Esophagus (tissue), 2 donors: ENCODE data around the gene UBC. TPM values are rescaled to one million over a fixed set of nuclear protein-coding genes. Genes with fewer than 3 reads are reported as not detected.

ENCODE experiments used
- H3K27ac ChIP-seq, 2 donors: one replicate each; pipeline ENCODE4 v1.5.1; 2013; ENCODE audit warnings: low read depth in 2 of 2, mild to moderate bottlenecking in 2 of 2, inconsistent platforms in 1 of 2, low read length in 1 of 2, moderate library complexity in 1 of 2
- H3K27me3 ChIP-seq, 2 donors: one replicate each; pipeline ENCODE4 v1.6.1; 2013; ENCODE audit warnings: low read length in 2 of 2, control low read depth in 1 of 2, mild to moderate bottlenecking in 1 of 2; ENCODE audit not compliant: insufficient read depth in 2 of 2, control insufficient read depth in 1 of 2
- H3K36me3 ChIP-seq, 2 donors: one replicate each; pipeline ENCODE4 v1.6.1; 2013; ENCODE audit warnings: low read length in 1 of 2; ENCODE audit not compliant: control insufficient read depth in 2 of 2, insufficient read depth in 2 of 2
- H3K4me1 ChIP-seq, 2 donors: one replicate each; pipeline ENCODE4 v1.6.1; 2013; ENCODE audit warnings: low read length in 1 of 2; ENCODE audit not compliant: control insufficient read depth in 2 of 2, insufficient read depth in 2 of 2
- H3K4me3 ChIP-seq, 2 donors: one replicate each; pipeline ENCODE4 v1.5.1; 2013; ENCODE audit warnings: low read length in 2 of 2, mild to moderate bottlenecking in 2 of 2, low read depth in 1 of 2, moderate library complexity in 1 of 2
- H3K9me3 ChIP-seq, 2 donors: one replicate each; pipeline ENCODE4 v1.6.1; 2013; ENCODE audit warnings: mild to moderate bottlenecking in 2 of 2, low read depth in 1 of 2, low read length in 1 of 2, moderate library complexity in 1 of 2; ENCODE audit not compliant: control insufficient read depth in 2 of 2, insufficient read depth in 1 of 2
- WGBS, 2 donors: extraction: QIAGEN DNeasy Blood & Tissue Kit; methylation state at CpG; one replicate each; pipeline ENCODE4 v1.1.7; 2013; 5-methylcytosine and 5-hydroxymethylcytosine counted together
- polyA plus RNA-seq, 2 donors: library from polyadenylated mRNA; stranded (reverse); fragments of 200-250 nt; gene quantifications; one replicate each; pipeline ENCODE4 v1.2.3, GENCODE V29; 2013
- donor health status: healthy with polysubstance abuse.
- donor health status: Bipolar disorder and iron deficiency.

UBC gene
- polyA plus RNA-seq, 2 donors = 1,354 to 1,419 TPM

GRCh38 chr12:124875803-124876132 is 38.7 kb downstream of the UBC start:
- H3K4me3 ChIP-seq = no peak overlapping the region
- no peaks in the 10 kb centered on the region for H3K9me3 ChIP-seq
- H3K27me3 ChIP-seq = no peaks in the 10 kb centered on the region
- 66 to 79% methylated on average over 2 of the region's 2 CpGs for WGBS, 2 donors
- no peak overlapping the region for H3K27ac ChIP-seq
- no peaks in the 10 kb centered on the region for H3K36me3 ChIP-seq
- H3K4me1 ChIP-seq = no peaks in the 10 kb centered on the region

- Histone ChIP-seq H3K36me3 (no peaks in the 10 kb centered on the region), H3K4me1 (no peaks in the 10 kb centered on the region), H3K4me3 (no peak overlapping the region), H3K27ac (no peak overlapping the region), H3K9me3 (no peaks in the 10 kb centered on the region), H3K27me3 (no peaks in the 10 kb centered on the region)
- WGBS, 2 donors = 78 to 79% methylated on average over 13 to 14 of the region's 14 CpGs
Observed at GRCh38 chr12:124874988-124875802, 39.3 kb downstream of the UBC start.

DNA sequence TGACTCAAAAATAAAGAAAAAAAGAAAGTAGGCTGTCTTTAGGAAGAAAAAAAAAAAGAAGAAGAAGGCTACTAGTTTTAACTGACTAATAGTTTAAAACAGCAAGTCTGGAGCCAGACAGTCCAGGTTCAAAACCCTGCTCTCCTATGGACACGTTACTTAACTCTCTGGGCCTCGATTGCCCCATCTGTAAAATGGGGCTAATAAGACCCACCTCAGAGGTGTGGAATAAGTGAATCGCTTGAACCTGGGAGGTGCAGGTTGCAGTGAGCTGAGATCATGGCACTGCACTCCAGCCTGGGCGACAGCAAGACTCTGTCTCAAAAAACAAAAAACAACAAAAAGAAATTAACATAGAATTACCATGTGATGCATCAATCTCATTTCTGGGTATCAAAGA is 40.3 kb downstream of the UBC start:
- H3K36me3 ChIP-seq = no peaks in the 10 kb centered on the region
- no peak overlapping the region for H3K27ac ChIP-seq

GRCh38 chr12:124872068-124872719 is 42.3 kb downstream of the UBC start:
- WGBS, 2 donors = 79 to 87% methylated on average over 11 of the region's 11 CpGs
- no peaks in the 10 kb centered on the region for H3K27me3 ChIP-seq
- H3K4me3 ChIP-seq = no peak overlapping the region
- no peak overlapping the region for H3K27ac ChIP-seq
- H3K9me3 ChIP-seq = no peaks in the 10 kb centered on the region
- no peaks in the 10 kb centered on the region for H3K36me3 ChIP-seq
- peaks cover 0 to 8% of the 10 kb centered on the region in 2 donors for H3K4me1 ChIP-seq

More for the DNA sequence above, 40.3 kb downstream of the UBC start:
- Histone ChIP-seq H3K27me3 (no peaks in the 10 kb centered on the region), H3K4me3 (no peak overlapping the region), H3K9me3 (no peaks in the 10 kb centered on the region), H3K4me1 (peaks cover 0 to 2% of the 10 kb centered on the region in 2 donors)
- WGBS, 2 donors = 90 to 91% methylated on average over 4 of the region's 4 CpGs

DNA sequence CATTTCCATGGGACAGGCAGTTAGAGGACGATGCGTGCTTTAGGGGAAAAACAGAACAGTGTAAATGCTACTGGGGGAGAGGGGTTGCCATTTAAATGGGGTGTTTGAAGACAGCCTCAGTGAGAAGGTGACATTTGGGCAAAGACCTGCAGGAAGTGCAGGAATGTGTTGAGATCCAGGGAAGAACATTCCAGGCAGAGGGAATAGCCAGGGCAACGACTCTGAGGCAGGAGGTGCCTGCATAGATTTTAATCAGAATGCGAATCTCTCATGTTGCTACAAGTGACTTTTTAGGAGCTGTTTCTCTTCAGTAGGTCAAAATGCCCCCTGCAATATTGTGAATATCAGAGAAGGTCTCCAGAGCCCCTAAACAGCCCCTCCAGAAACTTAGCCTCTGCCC is 43.2 kb downstream of the UBC start:
- H3K9me3 ChIP-seq = no peaks in the 10 kb centered on the region
- H3K4me1 ChIP-seq = peaks cover 0 to 11% of the 10 kb centered on the region in 2 donors
- H3K27me3 ChIP-seq = no peaks in the 10 kb centered on the region
- H3K4me3 ChIP-seq = no peak overlapping the region
- no peaks in the 10 kb centered on the region for H3K36me3 ChIP-seq
- 86 to 91% methylated on average over 4 of the region's 4 CpGs for WGBS, 2 donors
- no peak overlapping the region for H3K27ac ChIP-seq

DNA sequence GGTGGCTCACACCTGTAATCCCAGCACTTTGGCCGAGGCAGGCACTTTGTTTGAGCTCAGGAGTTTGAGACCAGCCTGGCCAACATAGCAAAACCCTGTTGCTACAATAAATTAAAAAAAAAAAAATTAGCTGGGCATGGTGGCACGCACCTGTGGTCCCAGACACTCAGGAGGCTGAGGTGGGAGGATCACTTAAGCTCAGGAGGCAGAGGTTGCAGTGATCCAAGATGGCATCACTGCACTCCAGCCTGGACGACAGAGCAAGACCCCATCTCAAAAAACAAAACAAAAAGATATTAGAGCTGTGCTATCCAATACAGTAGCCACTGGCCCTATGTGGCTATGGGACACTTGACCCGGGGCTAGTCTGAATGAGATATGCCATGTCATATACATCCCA is 43.9 kb downstream of the UBC start:
- Histone ChIP-seq H3K27me3 (no peaks in the 10 kb centered on the region), H3K4me1 (peaks cover 0 to 11% of the 10 kb centered on the region in 2 donors), H3K9me3 (no peaks in the 10 kb centered on the region), H3K27ac (no peak overlapping the region), H3K36me3 (no peaks in the 10 kb centered on the region), H3K4me3 (no peak overlapping the region)
- 91 to 96% methylated on average over 4 of the region's 4 CpGs for WGBS, 2 donors

GRCh38 chr12:124869059-124869665 is 45.3 kb downstream of the UBC start:
- H3K9me3 ChIP-seq = no peaks in the 10 kb centered on the region
- peaks cover 0 to 11% of the 10 kb centered on the region in 2 donors for H3K4me1 ChIP-seq
- WGBS, 2 donors = 48 to 56% methylated on average over 17 of the region's 17 CpGs
- H3K27ac ChIP-seq = no peak overlapping the region
- H3K27me3 ChIP-seq = no peaks in the 10 kb centered on the region
- no peaks in the 10 kb centered on the region for H3K36me3 ChIP-seq
- H3K4me3 ChIP-seq = no peak overlapping the region

- Histone ChIP-seq H3K27me3 (no peaks in the 10 kb centered on the region), H3K36me3 (no peaks in the 10 kb centered on the region), H3K27ac (no peak overlapping the region), H3K4me1 (peaks cover 0 to 12% of the 10 kb centered on the region in 2 donors), H3K4me3 (no peak overlapping the region), H3K9me3 (no peaks in the 10 kb centered on the region)
- 66 to 71% methylated on average over 11 of the region's 11 CpGs for WGBS, 2 donors
Observed at GRCh38 chr12:124868252-124869058, 46.0 kb downstream of the UBC start.

- Histone ChIP-seq H3K9me3 (no peaks in the 10 kb centered on the region), H3K4me3 (no peak overlapping the region), H3K27ac (no peak overlapping the region), H3K27me3 (no peaks in the 10 kb centered on the region), H3K4me1 (peaks cover 0 to 20% of the 10 kb centered on the region in 2 donors), H3K36me3 (no peaks in the 10 kb centered on the region)
- 51 to 55% methylated on average over 6 of the region's 6 CpGs for WGBS, 2 donors
Observed at GRCh38 chr12:124867401-124867930, 47.0 kb downstream of the UBC start.
